ENCODE measurements around the gene CBX3.
A peak's percentile ranks its signal among the peaks of the same experiment; 100 is the strongest.
"Not testable (repeated sequence)": the region's sequence is repeated elsewhere in the genome, so short reads cannot be mapped to it uniquely, and the experiment has no call there.

Gene CBX3

GRCh38 chr7:26201247-26202018 lies at the start of gene CBX3:
Gene CBX3 (plus strand): TSS chr7:26201745. CDS start chr7:26202999, 1,254 bp downstream.
- Mint-ChIP-seq H3K36me3 (ENCODE audit: low read depth) (peaks cover 86% of the 10 kb centered on the region), H3K4me1 (ENCODE audit: low read depth) (peaks cover 39% of the 10 kb centered on the region), H3K27ac (peak within 1 kb of the TSS; percentile 100), H3K9me3 (no peaks in the 10 kb centered on the region), H3K4me3 (peak within 1 kb of the TSS; percentile 100), H3K27me3 (no peaks in the 10 kb centered on the region)
- peak; percentile 94 for DNase-seq

DNA sequence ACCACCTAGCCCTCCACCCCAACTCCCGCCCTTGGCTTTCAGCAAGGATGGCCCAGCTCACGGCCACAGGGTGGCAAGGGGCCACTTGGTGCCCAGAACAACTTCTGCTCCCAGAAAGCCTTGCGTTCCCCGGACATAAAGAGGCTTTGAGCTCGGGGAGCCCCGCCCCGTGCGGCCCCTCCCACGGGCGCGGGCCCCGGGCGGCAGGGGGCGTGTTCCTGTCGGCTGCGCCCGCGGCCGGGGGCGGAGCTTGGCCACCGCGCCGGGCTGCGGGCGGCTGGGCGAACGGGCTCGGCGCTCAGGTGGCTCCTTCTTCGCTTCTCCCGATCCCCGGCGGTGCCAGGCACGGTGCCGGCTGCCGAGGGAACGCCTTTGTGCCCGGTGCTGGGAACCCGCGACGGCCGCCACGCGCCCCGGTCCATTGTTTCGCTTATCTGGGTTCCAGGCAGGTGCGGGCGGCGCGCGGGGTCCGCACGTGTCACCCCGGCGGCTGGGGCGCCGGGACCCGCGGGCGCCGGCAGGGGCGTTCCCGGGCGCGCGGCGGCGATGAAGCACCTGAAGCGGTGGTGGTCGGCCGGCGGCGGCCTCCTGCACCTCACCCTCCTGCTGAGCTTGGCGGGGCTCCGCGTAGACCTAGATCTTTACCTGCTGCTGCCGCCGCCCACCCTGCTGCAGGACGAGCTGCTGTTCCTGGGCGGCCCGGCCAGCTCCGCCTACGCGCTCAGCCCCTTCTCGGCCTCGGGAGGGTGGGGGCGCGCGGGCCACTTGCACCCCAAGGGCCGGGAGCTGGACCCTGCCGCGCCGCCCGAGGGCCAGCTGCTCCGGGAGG lies 49.4 kb upstream of the CBX3 start, which contains the start of gene NFE2L3:
TSS of gene NFE2L3 (plus strand) at position 246 of the 829 bp plus-strand sequence. CDS start at position 547, 301 bp downstream.
- Mint-ChIP-seq H3K27me3 (no peaks in the 10 kb centered on the region), H3K4me3 (peak within 1 kb of the TSS; percentile 89), H3K36me3 (ENCODE audit: low read depth) (peaks cover 31% of the 10 kb centered on the region), H3K9me3 (no peaks in the 10 kb centered on the region), H3K27ac (peak within 1 kb of the TSS; percentile 97), H3K4me1 (ENCODE audit: low read depth) (peaks cover 57% of the 10 kb centered on the region)
- peak; percentile 90 for DNase-seq

DNA sequence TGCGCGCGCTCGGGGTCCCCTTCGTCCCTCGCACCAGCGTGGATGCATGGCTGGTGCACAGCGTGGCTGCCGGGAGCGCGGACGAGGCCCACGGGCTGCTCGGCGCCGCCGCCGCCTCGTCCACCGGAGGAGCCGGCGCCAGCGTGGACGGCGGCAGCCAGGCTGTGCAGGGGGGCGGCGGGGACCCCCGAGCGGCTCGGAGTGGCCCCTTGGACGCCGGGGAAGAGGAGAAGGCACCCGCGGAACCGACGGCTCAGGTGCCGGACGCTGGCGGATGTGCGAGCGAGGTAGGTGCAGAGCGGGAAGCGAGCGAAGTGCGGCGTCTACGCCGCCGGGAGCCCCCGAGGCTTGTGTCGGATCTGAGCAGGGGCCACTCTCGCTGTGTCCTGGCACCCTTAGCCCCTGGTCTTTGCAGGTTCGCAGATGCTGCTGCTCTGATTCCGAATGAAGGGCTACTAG lies 48.7 kb upstream of the CBX3 start:
- peak overlapping the region; percentile 97 for H3K27ac Mint-ChIP-seq
- H3K4me3 Mint-ChIP-seq = peak overlapping the region; percentile 89
- peaks cover 37% of the 10 kb centered on the region for H3K36me3 Mint-ChIP-seq (ENCODE audit: low read depth)
- DNase-seq = peak; percentile 72
- H3K9me3 Mint-ChIP-seq, H3K27me3 Mint-ChIP-seq: not testable (repeated sequence)
- H3K4me1 Mint-ChIP-seq (ENCODE audit: low read depth) = peaks cover 63% of the 10 kb centered on the region

- Mint-ChIP-seq H3K9me3 (peaks cover 3% of the 10 kb centered on the region), H3K4me1 (ENCODE audit: low read depth) (peaks cover 69% of the 10 kb centered on the region), H3K4me3 (peak overlapping the region; percentile 89), H3K36me3 (ENCODE audit: low read depth) (peaks cover 42% of the 10 kb centered on the region), H3K27me3 (no peaks in the 10 kb centered on the region), H3K27ac (peak overlapping the region; percentile 97)
- peak; percentile 74 for DNase-seq
These were observed 48.2 kb upstream of the CBX3 start for GRCh38 chr7:26153241-26153822.

DNA sequence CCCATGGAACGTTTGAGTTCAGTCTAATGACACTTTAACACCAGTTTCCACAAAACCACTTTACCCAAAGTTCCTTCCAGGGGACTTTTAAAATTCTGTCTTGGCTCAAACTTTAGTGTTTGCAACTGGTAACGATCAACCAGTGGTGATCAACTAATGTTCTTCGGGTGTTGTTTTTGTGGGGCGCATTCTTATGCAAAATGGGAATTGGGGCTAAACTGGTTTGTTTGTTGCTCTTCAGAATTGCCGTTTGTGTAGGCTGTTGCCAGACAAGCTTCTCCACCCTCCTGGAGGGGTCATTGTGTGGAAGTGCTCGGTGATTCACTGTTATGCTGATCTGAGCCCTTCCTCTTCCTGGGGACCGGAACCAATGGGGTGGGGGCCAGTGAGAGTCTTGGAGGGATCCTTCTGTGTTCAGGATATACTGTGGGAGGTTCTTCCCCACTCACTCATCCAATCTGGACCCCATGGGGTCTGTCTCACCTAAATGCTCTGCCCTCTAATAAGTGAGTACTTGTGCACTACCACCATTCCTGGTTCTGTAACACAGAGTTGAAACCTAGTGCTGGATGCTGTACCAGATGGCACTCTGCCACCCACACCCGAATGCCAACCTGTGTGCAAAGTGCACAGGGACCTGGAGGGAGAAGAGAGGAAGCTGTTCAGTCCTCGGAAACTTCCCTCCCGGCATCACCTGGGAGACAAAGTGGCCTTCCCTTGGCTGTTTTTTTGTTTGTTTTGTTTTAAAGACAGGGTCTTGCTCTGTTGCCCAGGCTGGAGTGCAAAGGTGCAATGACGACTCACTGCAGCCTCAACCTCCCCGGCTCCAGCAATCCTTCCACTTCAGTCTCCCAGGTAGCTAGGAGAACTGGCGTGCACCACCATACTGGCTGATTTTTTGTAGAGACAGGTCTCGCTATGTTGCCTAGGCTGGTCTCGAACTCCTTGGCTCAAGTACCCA lies 47.4 kb upstream of the CBX3 start:
- Mint-ChIP-seq H3K4me1 (ENCODE audit: low read depth) (peaks cover 76% of the 10 kb centered on the region), H3K27me3 (no peaks in the 10 kb centered on the region), H3K27ac (peak overlapping the region; percentile 97), H3K36me3 (ENCODE audit: low read depth) (peaks cover 43% of the 10 kb centered on the region), H3K4me3 (peak overlapping the region; percentile 89), H3K9me3 (peaks cover 3% of the 10 kb centered on the region)
- DNase-seq = peak; percentile 49

- Mint-ChIP-seq H3K27me3 (no peaks in the 10 kb centered on the region), H3K36me3 (ENCODE audit: low read depth) (peaks cover 55% of the 10 kb centered on the region), H3K4me1 (ENCODE audit: low read depth) (peaks cover 84% of the 10 kb centered on the region), H3K27ac (peak overlapping the region; percentile 97), H3K4me3 (peak overlapping the region; percentile 89), H3K9me3 (peaks cover 3% of the 10 kb centered on the region)
- DNase-seq = no peak
These were observed 45.8 kb upstream of the CBX3 start for GRCh38 chr7:26155531-26156375.

DNA sequence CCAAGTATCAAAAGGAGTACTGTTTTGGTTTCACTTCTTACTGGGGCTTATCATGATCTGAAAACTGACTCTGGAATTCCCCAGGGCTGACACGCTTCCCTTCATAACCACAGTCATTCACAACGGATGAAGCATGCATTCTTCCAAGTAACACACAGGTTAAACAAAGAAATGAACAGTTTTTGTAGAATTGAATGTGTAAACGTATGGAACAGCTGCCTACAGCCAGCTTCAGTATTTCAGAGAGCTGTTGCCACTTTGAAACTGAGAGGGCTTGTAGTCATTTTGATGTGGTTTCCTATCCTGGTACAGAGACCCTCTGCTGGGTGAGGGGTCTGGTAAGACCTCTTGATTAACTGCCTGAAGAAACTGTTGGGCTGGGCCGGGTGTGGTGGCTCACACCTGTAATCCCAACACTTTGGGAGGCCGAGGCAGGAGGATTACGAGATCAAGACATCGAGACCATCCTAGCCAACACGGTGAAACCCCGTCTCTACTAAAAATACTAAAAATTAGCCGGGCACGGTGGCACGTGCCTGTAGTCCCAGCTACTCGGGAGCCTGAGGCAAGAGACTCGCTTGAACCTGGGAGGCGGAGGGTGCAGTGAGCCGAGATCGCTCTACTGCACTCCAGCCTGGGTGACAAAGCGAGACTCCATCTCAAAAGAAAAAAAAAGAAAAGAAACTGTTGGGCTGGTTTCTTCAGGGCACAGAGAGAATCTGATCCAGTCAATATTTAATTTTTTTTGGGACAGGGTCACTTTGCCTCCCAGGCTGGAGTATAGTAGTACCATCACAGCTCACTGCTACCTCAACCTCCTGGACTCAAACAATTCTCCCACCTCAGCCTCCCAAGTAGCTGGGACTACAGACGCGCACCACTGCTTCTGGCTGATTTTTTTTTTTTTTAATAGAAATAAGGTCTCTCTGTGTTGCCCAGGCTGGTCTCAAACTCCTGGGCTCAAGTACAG lies 44.8 kb upstream of the CBX3 start:
- Mint-ChIP-seq H3K27me3 (no peaks in the 10 kb centered on the region), H3K4me1 (ENCODE audit: low read depth) (peaks cover 79% of the 10 kb centered on the region), H3K9me3 (peaks cover 3% of the 10 kb centered on the region), H3K4me3 (peak overlapping the region; percentile 89), H3K36me3 (ENCODE audit: low read depth) (peaks cover 62% of the 10 kb centered on the region), H3K27ac (peak overlapping the region; percentile 97)
- peak; percentile 56 for DNase-seq

- H3K9me3 Mint-ChIP-seq = peaks cover 3% of the 10 kb centered on the region
- H3K4me3 Mint-ChIP-seq = peak overlapping the region; percentile 89
- H3K4me1 Mint-ChIP-seq (ENCODE audit: low read depth) = peaks cover 85% of the 10 kb centered on the region
- H3K36me3 Mint-ChIP-seq (ENCODE audit: low read depth) = peaks cover 70% of the 10 kb centered on the region
- H3K27ac Mint-ChIP-seq = peak overlapping the region; percentile 97
- DNase-seq = no peak
- no peaks in the 10 kb centered on the region for H3K27me3 Mint-ChIP-seq
These were observed 43.9 kb upstream of the CBX3 start for GRCh38 chr7:26157520-26158105.

GRCh38 chr7:26159243-26159642 lies 42.3 kb upstream of the CBX3 start:
- peaks cover 66% of the 10 kb centered on the region for H3K36me3 Mint-ChIP-seq (ENCODE audit: low read depth)
- peaks cover 3% of the 10 kb centered on the region for H3K9me3 Mint-ChIP-seq
- H3K4me1 Mint-ChIP-seq (ENCODE audit: low read depth) = peaks cover 83% of the 10 kb centered on the region
- no peak overlapping the region for H3K4me3 Mint-ChIP-seq
- no peak for DNase-seq
- no peaks in the 10 kb centered on the region for H3K27me3 Mint-ChIP-seq
- H3K27ac Mint-ChIP-seq = peak overlapping the region; percentile 97

DNA sequence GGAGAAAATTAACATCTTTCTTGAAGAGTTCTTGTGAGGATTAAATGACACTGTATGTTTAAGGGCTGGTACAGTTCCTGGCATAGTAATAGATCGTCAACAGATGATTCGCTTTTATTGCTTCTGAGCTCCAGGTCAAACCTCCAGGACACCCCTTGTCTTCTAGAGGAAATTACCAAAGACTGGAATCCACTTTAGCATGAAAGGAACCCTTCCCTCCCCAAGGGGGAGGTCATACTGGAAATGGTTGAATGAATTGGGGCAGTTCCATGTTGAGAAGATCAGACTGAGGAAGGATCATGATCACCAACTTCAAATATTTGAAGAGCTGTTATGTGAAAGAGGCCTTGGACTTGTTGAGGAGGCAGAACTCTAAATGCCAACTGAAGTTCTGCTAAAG lies 40.6 kb upstream of the CBX3 start:
- Mint-ChIP-seq H3K4me1 (ENCODE audit: low read depth) (peaks cover 76% of the 10 kb centered on the region), H3K27me3 (no peaks in the 10 kb centered on the region), H3K36me3 (ENCODE audit: low read depth) (peaks cover 56% of the 10 kb centered on the region), H3K4me3 (no peak overlapping the region), H3K9me3 (peaks cover 3% of the 10 kb centered on the region), H3K27ac (peak overlapping the region; percentile 37)
- no peak for DNase-seq

- H3K27me3 Mint-ChIP-seq = no peaks in the 10 kb centered on the region
- peaks cover 48% of the 10 kb centered on the region for H3K36me3 Mint-ChIP-seq (ENCODE audit: low read depth)
- H3K4me1 Mint-ChIP-seq (ENCODE audit: low read depth) = peaks cover 76% of the 10 kb centered on the region
- DNase-seq = no peak
- peak overlapping the region; percentile 11 for H3K27ac Mint-ChIP-seq
- peaks cover 3% of the 10 kb centered on the region for H3K9me3 Mint-ChIP-seq
- H3K4me3 Mint-ChIP-seq = no peak overlapping the region
These were observed 39.1 kb upstream of the CBX3 start for GRCh38 chr7:26162431-26162830.

GRCh38 chr7:26163804-26164203 lies 37.7 kb upstream of the CBX3 start:
- H3K27me3 Mint-ChIP-seq, H3K27ac Mint-ChIP-seq, DNase-seq, H3K9me3 Mint-ChIP-seq, H3K4me3 Mint-ChIP-seq: not testable (repeated sequence)
- peaks cover 69% of the 10 kb centered on the region for H3K4me1 Mint-ChIP-seq (ENCODE audit: low read depth)
- peaks cover 44% of the 10 kb centered on the region for H3K36me3 Mint-ChIP-seq (ENCODE audit: low read depth)

Data from activated T-cell treated with anti-CD3 and anti-CD28 coated beads, Interleukin-2, amount 50 U/mL, for 24 hours (primary cell).